ENCODE measurements around the gene AGT. TPM values are rescaled to one million over a fixed set of nuclear protein-coding genes. Genes with fewer than 3 reads are reported as not detected.

The AGT gene
- total RNA-seq, 4 donors from 2014 or later, result 0.33 to 6.2 (median 2.9) TPM

- TF ChIP-seq CTCF (IDR thresholded peaks at IDR 0.05; ENCODE audit: low read depth), result no peak
Observed at GRCh38 chr1:230754796-230755195, 40.9 kb upstream of the AGT start.

- TF ChIP-seq CTCF (IDR thresholded peaks at IDR 0.05; ENCODE audit: low read depth), result no peak
Observed at GRCh38 chr1:230753586-230754251, 39.8 kb upstream of the AGT start.

- TF ChIP-seq CTCF (IDR thresholded peaks at IDR 0.05; ENCODE audit: low read depth), result no peak
Observed at GRCh38 chr1:230753191-230753585, 39.3 kb upstream of the AGT start.

GRCh38 chr1:230752407-230752806, 38.5 kb upstream of the AGT start:
- TF ChIP-seq CTCF (IDR thresholded peaks at IDR 0.05; ENCODE audit: low read depth), result no peak

- TF ChIP-seq CTCF (IDR thresholded peaks at IDR 0.05; ENCODE audit: low read depth), result no peak
Observed at GRCh38 chr1:230750986-230751625, 37.2 kb upstream of the AGT start.

- no peak for TF ChIP-seq CTCF (IDR thresholded peaks at IDR 0.05; ENCODE audit: low read depth)
Observed at GRCh38 chr1:230750576-230750975, 36.7 kb upstream of the AGT start.

- no peak for TF ChIP-seq CTCF (IDR thresholded peaks at IDR 0.05; ENCODE audit: low read depth)
Observed at GRCh38 chr1:230749635-230750034, 35.7 kb upstream of the AGT start.

All from subcutaneous adipose tissue (tissue), 4 donors.